VCaP (cell line): ENCODE results near the gene LRRC3B.

ENCODE experiments used
- H3K27ac ChIP-seq: fragments of 450-650 bp; 2 replicates; pipeline ENCODE4 v1.5.1; 2017
- CTCF ChIP-seq: fragments of 450-650 bp; conservative IDR thresholded peaks from 2 replicates; pipeline ENCODE4 v1.5.1; 2017; ENCODE audit warnings: mild to moderate bottlenecking, moderate library complexity

LRRC3B gene

DNA sequence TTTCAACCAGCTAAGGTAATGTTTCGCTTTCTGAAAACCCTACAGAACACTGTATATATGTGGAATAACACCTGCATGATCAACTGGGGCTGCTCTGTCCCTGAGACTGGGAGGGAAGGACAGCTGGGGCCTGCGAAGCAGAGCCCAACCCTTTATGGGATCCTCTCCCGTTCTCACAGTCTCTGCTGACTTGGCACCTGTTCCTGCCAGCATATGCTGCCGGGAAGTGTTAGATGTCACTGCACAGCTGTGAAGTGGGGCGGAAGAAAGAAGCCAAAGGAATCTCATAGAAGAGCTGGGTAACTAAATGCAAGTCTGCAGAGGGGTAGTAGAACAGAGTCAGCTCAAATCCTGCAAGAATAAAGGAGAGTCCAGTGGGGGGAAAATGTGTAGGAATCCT is 29.6 kb downstream of the LRRC3B start:
- no peak overlapping the region for H3K27ac ChIP-seq
- no peak for TF ChIP-seq CTCF

GRCh38 chr3:26653811-26654425 is 31.3 kb downstream of the LRRC3B start:
- TF ChIP-seq CTCF: no peak
- no peak overlapping the region for H3K27ac ChIP-seq

GRCh38 chr3:26655231-26655630 is 32.7 kb downstream of the LRRC3B start:
- H3K27ac ChIP-seq: no peak overlapping the region
- no peak for TF ChIP-seq CTCF

GRCh38 chr3:26657348-26657976 is 34.9 kb downstream of the LRRC3B start:
- no peak overlapping the region for H3K27ac ChIP-seq
- TF ChIP-seq CTCF: no peak

GRCh38 chr3:26668171-26668570 is 45.6 kb downstream of the LRRC3B start:
- no peak for TF ChIP-seq CTCF
- no peak overlapping the region for H3K27ac ChIP-seq

- TF ChIP-seq CTCF: no peak
- no peak overlapping the region for H3K27ac ChIP-seq
Observed at GRCh38 chr3:26668696-26669095, 46.1 kb downstream of the LRRC3B start.

GRCh38 chr3:26675336-26675735 is 52.8 kb downstream of the LRRC3B start:
- no peak for TF ChIP-seq CTCF
- no peak overlapping the region for H3K27ac ChIP-seq
